Bronchial epithelial cell (primary cell): ENCODE data around the gene FAM53A. TPM values are rescaled to one million over a fixed set of nuclear protein-coding genes. Genes with fewer than 3 reads are reported as not detected.
A peak's percentile ranks its signal among the peaks of the same experiment; 100 is the strongest.

Experiments used
- DNase-seq: peaks from one replicate; pipeline ENCODE4 v3.0.0-alpha.2; 2010; ENCODE audit warnings: low read depth
- FAIRE-seq: peaks from 2 replicates; lab custom pipeline; 2011; peaks lifted over from hg19 to GRCh38; lab: Jason Lieb, UNC
- H3K27me3 ChIP-seq: 2 replicates; pipeline ENCODE4 v1.5.1; 2011; ENCODE audit warnings: low read length; ENCODE audit not compliant: control insufficient read depth, insufficient read depth
- H3K36me3 ChIP-seq: 2 replicates; pipeline ENCODE4 v1.5.1; 2011; ENCODE audit warnings: low read length; ENCODE audit not compliant: control insufficient read depth, insufficient read depth
- H3K4me3 ChIP-seq: 2 replicates; pipeline ENCODE4 v1.5.1; 2011; ENCODE audit warnings: mild to moderate bottlenecking, low read depth, low read length, control low read depth
- total RNA-seq: library from RNA; depleted of rRNA; stranded (reverse); fragments of >200 nt; gene quantifications from 2 replicates; pipeline ENCODE4 v1.2.1, GENCODE V29; 2014
- TF ChIP-seq, protein P1 (sequence below): IDR thresholded peaks from 2 replicates; pipeline ENCODE4 v1.5.1; 2011; ENCODE audit warnings: mild to moderate bottlenecking, moderate library complexity, low read length, control low read depth, inconsistent platforms; ENCODE audit not compliant: insufficient read depth, severe bottlenecking

FAM53A gene
- total RNA-seq, 1 donor from 2014 or later, result 0.79 TPM

GRCh38 chr4:1652088-1652487 lies 32.0 kb downstream of the FAM53A start:
- Histone ChIP-seq H3K36me3 (no peaks in the 10 kb centered on the region), H3K4me3 (no peak overlapping the region), H3K27me3 (no peaks in the 10 kb centered on the region)
- TF ChIP-seq, protein P1, sequence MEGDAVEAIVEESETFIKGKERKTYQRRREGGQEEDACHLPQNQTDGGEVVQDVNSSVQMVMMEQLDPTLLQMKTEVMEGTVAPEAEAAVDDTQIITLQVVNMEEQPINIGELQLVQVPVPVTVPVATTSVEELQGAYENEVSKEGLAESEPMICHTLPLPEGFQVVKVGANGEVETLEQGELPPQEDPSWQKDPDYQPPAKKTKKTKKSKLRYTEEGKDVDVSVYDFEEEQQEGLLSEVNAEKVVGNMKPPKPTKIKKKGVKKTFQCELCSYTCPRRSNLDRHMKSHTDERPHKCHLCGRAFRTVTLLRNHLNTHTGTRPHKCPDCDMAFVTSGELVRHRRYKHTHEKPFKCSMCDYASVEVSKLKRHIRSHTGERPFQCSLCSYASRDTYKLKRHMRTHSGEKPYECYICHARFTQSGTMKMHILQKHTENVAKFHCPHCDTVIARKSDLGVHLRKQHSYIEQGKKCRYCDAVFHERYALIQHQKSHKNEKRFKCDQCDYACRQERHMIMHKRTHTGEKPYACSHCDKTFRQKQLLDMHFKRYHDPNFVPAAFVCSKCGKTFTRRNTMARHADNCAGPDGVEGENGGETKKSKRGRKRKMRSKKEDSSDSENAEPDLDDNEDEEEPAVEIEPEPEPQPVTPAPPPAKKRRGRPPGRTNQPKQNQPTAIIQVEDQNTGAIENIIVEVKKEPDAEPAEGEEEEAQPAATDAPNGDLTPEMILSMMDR, result no peak
- DNase-seq, result no peak
- FAIRE-seq, result peak; percentile 100

DNA sequence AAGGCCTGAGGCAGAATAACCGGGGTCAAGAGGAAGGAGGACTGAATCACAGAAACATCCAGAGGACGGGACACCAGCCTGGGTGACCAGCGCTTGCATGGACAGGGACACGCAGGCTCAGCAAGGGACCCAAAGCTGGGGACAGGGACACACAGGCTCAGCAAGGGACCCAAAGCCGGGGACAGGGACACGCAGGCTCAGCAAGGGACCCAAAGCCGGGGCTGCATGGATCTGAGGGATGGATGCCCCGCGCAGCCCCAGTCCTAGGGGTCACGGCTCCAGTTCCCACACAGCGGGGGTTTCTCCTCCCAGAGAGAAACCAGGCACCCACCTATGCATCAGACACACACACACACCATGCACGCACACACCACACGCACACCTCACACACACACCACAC lies 32.5 kb downstream of the FAM53A start:
- FAIRE-seq (no peak), DNase-seq (no peak)
- H3K36me3 ChIP-seq, result no peaks in the 10 kb centered on the region
- H3K27me3 ChIP-seq, result no peaks in the 10 kb centered on the region
- no peak overlapping the region for H3K4me3 ChIP-seq
- TF ChIP-seq, protein P1, result no peak

- Histone ChIP-seq H3K27me3 (no peaks in the 10 kb centered on the region), H3K36me3 (no peaks in the 10 kb centered on the region), H3K4me3 (no peak overlapping the region)
- no peak for FAIRE-seq
- TF ChIP-seq, protein P1, result no peak
- no peak for DNase-seq
Observed at GRCh38 chr4:1648962-1649361, 35.2 kb downstream of the FAM53A start.

- no peak for FAIRE-seq
- no peaks in the 10 kb centered on the region for H3K36me3 ChIP-seq
- H3K4me3 ChIP-seq, result no peak overlapping the region
- DNase-seq, result no peak
- TF ChIP-seq, protein P1, result no peak
- H3K27me3 ChIP-seq, result no peaks in the 10 kb centered on the region
Observed at GRCh38 chr4:1647432-1647831, 36.7 kb downstream of the FAM53A start.

- TF ChIP-seq, protein P1, result no peak
- no peak overlapping the region for H3K4me3 ChIP-seq
- DNase-seq (no peak), FAIRE-seq (no peak)
- H3K36me3 ChIP-seq, result no peaks in the 10 kb centered on the region
- no peaks in the 10 kb centered on the region for H3K27me3 ChIP-seq
Observed at GRCh38 chr4:1646690-1647089, 37.4 kb downstream of the FAM53A start.
